ACC112 (cell line): ENCODE measurements around the gene COL19A1.

Experiments
- H2AFZ ChIP-seq: fragments of 200-600 bp; sonication (generic); one replicate; pipeline ENCODE4 v1.6.0; 2017; ENCODE audit warnings: antibody characterized with exemption, low read length; ENCODE audit not compliant: unreplicated experiment
- H3K27ac ChIP-seq: fragments of 200-600 bp; sonication (generic); 2 replicates; pipeline ENCODE4 v1.5.1; 2014; ENCODE audit warnings: low read depth, mild to moderate bottlenecking, antibody characterized with exemption, low read length, moderate library complexity
- H3K27me3 ChIP-seq: fragments of 200-600 bp; sonication (generic); 2 replicates; pipeline ENCODE4 v1.6.1; 2014; ENCODE audit warnings: mild to moderate bottlenecking, antibody characterized with exemption, low read length, moderate library complexity, mixed read lengths; ENCODE audit not compliant: insufficient read depth
- H3K36me3 ChIP-seq: fragments of 200-600 bp; sonication (generic); 2 replicates; pipeline ENCODE4 v1.6.1; 2016; ENCODE audit warnings: mild to moderate bottlenecking, antibody characterized with exemption, low read length, moderate library complexity, mixed read lengths; ENCODE audit not compliant: insufficient read depth
- H3K4me1 ChIP-seq: fragments of 200-600 bp; sonication (generic); one replicate; pipeline ENCODE4 v1.6.1; 2016; ENCODE audit warnings: low read length, mixed read lengths; ENCODE audit not compliant: insufficient read depth, unreplicated experiment, control insufficient read depth
- H3K4me3 ChIP-seq: fragments of 200-600 bp; sonication (generic); 2 replicates; pipeline ENCODE4 v1.5.1; 2014; ENCODE audit warnings: mild to moderate bottlenecking, low read depth, low read length
- H3K79me2 ChIP-seq: fragments of 200-600 bp; sonication (generic); one replicate; pipeline ENCODE4 v1.6.0; 2016; ENCODE audit warnings: low read length; ENCODE audit not compliant: control insufficient read depth, unreplicated experiment, insufficient read depth

Gene COL19A1

GRCh38 chr6:69866770-69867638, 648 bp downstream of the COL19A1 start:
- H3K4me3 ChIP-seq = peak overlapping the region; percentile 89
- H3K4me1 ChIP-seq = peaks cover 24% of the 10 kb centered on the region
- no peaks in the 10 kb centered on the region for H3K36me3 ChIP-seq
- no peaks in the 10 kb centered on the region for H3K79me2 ChIP-seq
- H3K27ac ChIP-seq = no peak overlapping the region
- H2AFZ ChIP-seq = peak overlapping the region; percentile 97
- H3K27me3 ChIP-seq = no peaks in the 10 kb centered on the region

- Histone ChIP-seq H3K27ac (no peak overlapping the region), H2AFZ (peak overlapping the region; percentile 97), H3K4me1 (peaks cover 24% of the 10 kb centered on the region), H3K27me3 (no peaks in the 10 kb centered on the region), H3K36me3 (no peaks in the 10 kb centered on the region), H3K79me2 (no peaks in the 10 kb centered on the region), H3K4me3 (peak overlapping the region; percentile 89)
Measured at GRCh38 chr6:69867639-69867976, 1.3 kb downstream of the COL19A1 start.

GRCh38 chr6:69868252-69868804, 2.0 kb downstream of the COL19A1 start:
- Histone ChIP-seq H3K27ac (no peak overlapping the region), H2AFZ (no peak overlapping the region), H3K27me3 (no peaks in the 10 kb centered on the region)

GRCh38 chr6:69868961-69869360, 2.6 kb downstream of the COL19A1 start:
- Histone ChIP-seq H3K27me3 (no peaks in the 10 kb centered on the region), H2AFZ (no peak overlapping the region), H3K4me1 (peaks cover 21% of the 10 kb centered on the region), H3K4me3 (no peak overlapping the region), H3K36me3 (no peaks in the 10 kb centered on the region), H3K79me2 (no peaks in the 10 kb centered on the region), H3K27ac (no peak overlapping the region)

More at GRCh38 chr6:69868252-69868804, 2.0 kb downstream of the COL19A1 start:
- Histone ChIP-seq H3K79me2 (no peaks in the 10 kb centered on the region), H3K4me1 (peaks cover 24% of the 10 kb centered on the region), H3K36me3 (no peaks in the 10 kb centered on the region), H3K4me3 (peak overlapping the region; percentile 89; the same call in 1 of the 2 replicates)

GRCh38 chr6:69871107-69871506, 4.8 kb downstream of the COL19A1 start:
- no peak overlapping the region for H3K4me3 ChIP-seq
- H2AFZ ChIP-seq = no peak overlapping the region
- H3K4me1 ChIP-seq = peaks cover 7% of the 10 kb centered on the region
- H3K36me3 ChIP-seq = no peaks in the 10 kb centered on the region
- no peak overlapping the region for H3K27ac ChIP-seq
- H3K79me2 ChIP-seq = no peaks in the 10 kb centered on the region
- no peaks in the 10 kb centered on the region for H3K27me3 ChIP-seq

GRCh38 chr6:69873291-69873690, 6.9 kb downstream of the COL19A1 start:
- no peaks in the 10 kb centered on the region for H3K4me1 ChIP-seq
- H3K79me2 ChIP-seq = no peaks in the 10 kb centered on the region
- H3K27me3 ChIP-seq = no peaks in the 10 kb centered on the region
- H2AFZ ChIP-seq = no peak overlapping the region
- H3K4me3 ChIP-seq = no peak overlapping the region
- no peaks in the 10 kb centered on the region for H3K36me3 ChIP-seq
- H3K27ac ChIP-seq = no peak overlapping the region

- Histone ChIP-seq H2AFZ (no peak overlapping the region), H3K4me1 (no peaks in the 10 kb centered on the region), H3K36me3 (no peaks in the 10 kb centered on the region), H3K27ac (no peak overlapping the region), H3K27me3 (no peaks in the 10 kb centered on the region), H3K4me3 (no peak overlapping the region), H3K79me2 (no peaks in the 10 kb centered on the region)
Measured at GRCh38 chr6:69875715-69876114, 9.4 kb downstream of the COL19A1 start.

- Histone ChIP-seq H3K4me3 (no peak overlapping the region), H3K36me3 (no peaks in the 10 kb centered on the region), H3K4me1 (no peaks in the 10 kb centered on the region), H3K27me3 (no peaks in the 10 kb centered on the region), H3K79me2 (no peaks in the 10 kb centered on the region), H3K27ac (no peak overlapping the region), H2AFZ (no peak overlapping the region)
Measured at GRCh38 chr6:69878795-69879194, 12.4 kb downstream of the COL19A1 start.

- H2AFZ ChIP-seq = no peak overlapping the region
- no peaks in the 10 kb centered on the region for H3K27me3 ChIP-seq
- no peak overlapping the region for H3K4me3 ChIP-seq
- no peaks in the 10 kb centered on the region for H3K79me2 ChIP-seq
- H3K27ac ChIP-seq = no peak overlapping the region
- H3K4me1 ChIP-seq = no peaks in the 10 kb centered on the region
- H3K36me3 ChIP-seq = no peaks in the 10 kb centered on the region
Measured at GRCh38 chr6:69880601-69881000, 14.2 kb downstream of the COL19A1 start.

- Histone ChIP-seq H3K27me3 (no peaks in the 10 kb centered on the region), H3K4me3 (no peak overlapping the region), H3K4me1 (no peaks in the 10 kb centered on the region), H3K27ac (no peak overlapping the region), H2AFZ (no peak overlapping the region), H3K79me2 (no peaks in the 10 kb centered on the region), H3K36me3 (no peaks in the 10 kb centered on the region)
Measured at GRCh38 chr6:69881322-69882151, 15.2 kb downstream of the COL19A1 start.
